ENCODE data around the gene MAP4K3.

MAP4K3 gene

DNA sequence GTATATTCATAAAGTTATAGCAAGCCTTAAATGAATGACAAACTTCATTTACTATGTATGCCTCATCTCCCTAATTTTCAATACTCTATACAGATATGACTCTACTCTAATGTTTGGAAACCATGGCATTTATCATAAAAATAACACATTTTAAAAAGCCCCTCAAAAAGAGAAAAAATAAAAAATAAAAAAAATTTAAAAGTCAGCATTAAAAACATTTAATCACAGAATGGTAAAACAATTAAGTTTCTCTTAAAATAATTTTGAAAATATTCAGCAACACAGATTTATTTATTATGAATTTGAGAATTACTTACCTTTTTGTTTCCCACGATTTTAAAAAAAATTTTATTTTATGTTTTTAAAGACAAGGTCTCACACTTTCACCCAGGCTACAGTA lies 128.3 kb downstream of the MAP4K3 start:
- no peak for TF ChIP-seq POLR2AphosphoS5 (IDR thresholded peaks at IDR 0.05; ENCODE audit: borderline replicate concordance, low read depth, low read length)
- no peak for TF ChIP-seq EZH2 (IDR thresholded peaks at IDR 0.05)
- TF ChIP-seq FOXP2 (optimal IDR thresholded peaks at IDR 0.05; ENCODE audit: control extremely low read depth, extremely low read length, insufficient read depth) = no peak
- no peaks in the 10 kb centered on the region for H3K9me3 ChIP-seq (ENCODE audit: low read depth, low read length)
- no peak overlapping the region for H3K4me3 ChIP-seq

DNA sequence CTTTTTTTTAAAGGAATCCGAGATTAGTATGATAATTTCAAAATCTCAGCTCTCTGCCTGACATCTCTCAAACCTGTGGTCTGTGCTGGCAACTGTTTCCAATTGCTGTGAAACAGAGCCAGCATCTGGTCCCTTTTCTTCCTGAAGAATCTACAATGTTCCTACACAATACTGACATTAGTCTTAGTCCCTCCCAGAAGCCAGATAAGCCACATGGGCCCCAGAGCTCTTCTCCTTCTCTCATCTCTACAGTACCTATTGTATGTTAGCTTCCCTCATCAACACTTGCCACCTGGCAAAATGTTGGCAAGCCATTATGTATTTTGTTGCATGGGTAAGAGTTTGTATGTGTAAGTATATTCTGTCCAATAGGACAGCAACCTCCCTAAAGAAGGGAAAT lies 130.5 kb downstream of the MAP4K3 start:
- H3K4me3 ChIP-seq = no peak overlapping the region
- no peak for TF ChIP-seq POLR2AphosphoS5 (IDR thresholded peaks at IDR 0.05; ENCODE audit: borderline replicate concordance, low read depth, low read length)
- TF ChIP-seq FOXP2 (optimal IDR thresholded peaks at IDR 0.05; ENCODE audit: control extremely low read depth, extremely low read length, insufficient read depth) = no peak
- no peak for TF ChIP-seq EZH2 (IDR thresholded peaks at IDR 0.05)
- H3K9me3 ChIP-seq (ENCODE audit: low read depth, low read length) = no peaks in the 10 kb centered on the region
- no peak overlapping the region for H3K9ac ChIP-seq (ENCODE audit: insufficient read length)
- DNase-seq (ENCODE audit: low read depth, low spot score) = no peak
- H3K36me3 ChIP-seq (ENCODE audit: insufficient read depth, low read length) = peaks cover 9% of the 10 kb centered on the region; the same call in 1 of the 2 replicates
- no peak overlapping the region for H3K27ac ChIP-seq

More for the DNA sequence above, 128.3 kb downstream of the MAP4K3 start:
- peaks cover 12% of the 10 kb centered on the region; the same call in 1 of the 2 replicates for H3K36me3 ChIP-seq (ENCODE audit: insufficient read depth, low read length)
- no peak overlapping the region for H3K9ac ChIP-seq (ENCODE audit: insufficient read length)
- no peak for DNase-seq (ENCODE audit: low read depth, low spot score)
- H3K27ac ChIP-seq = no peak overlapping the region

DNA sequence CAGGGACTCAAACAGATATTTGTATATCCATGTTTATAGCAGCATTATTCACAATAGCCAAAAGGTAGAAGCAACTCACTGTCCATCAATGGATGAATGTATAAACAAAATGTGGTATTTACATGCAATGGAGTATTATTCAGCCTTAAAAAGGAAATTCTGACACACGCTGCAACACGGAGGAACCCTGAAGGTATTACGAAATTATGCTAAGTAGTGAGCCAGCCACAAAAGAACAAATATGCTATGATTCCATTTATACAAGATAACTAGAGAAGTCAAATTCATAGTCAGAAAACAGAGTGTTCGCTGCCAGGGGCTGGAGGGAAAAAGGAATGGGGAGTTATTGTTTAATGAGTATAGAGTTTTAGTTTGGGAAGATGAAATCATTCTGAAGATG lies 132.4 kb downstream of the MAP4K3 start:
- no peak for DNase-seq (ENCODE audit: low read depth, low spot score)
- Histone ChIP-seq H3K36me3 (ENCODE audit: insufficient read depth, low read length) (0 out of 2 replicates have a peak, but pooled peaks cover 2% of the 10 kb centered on the region), H3K9me3 (ENCODE audit: low read depth, low read length) (no peaks in the 10 kb centered on the region), H3K4me3 (no peak overlapping the region), H3K27ac (no peak overlapping the region), H3K9ac (ENCODE audit: insufficient read length) (no peak overlapping the region)
- TF ChIP-seq FOXP2 (optimal IDR thresholded peaks at IDR 0.05; ENCODE audit: control extremely low read depth, extremely low read length, insufficient read depth) (no peak), EZH2 (IDR thresholded peaks at IDR 0.05) (no peak), POLR2AphosphoS5 (IDR thresholded peaks at IDR 0.05; ENCODE audit: borderline replicate concordance, low read depth, low read length) (no peak)

DNA sequence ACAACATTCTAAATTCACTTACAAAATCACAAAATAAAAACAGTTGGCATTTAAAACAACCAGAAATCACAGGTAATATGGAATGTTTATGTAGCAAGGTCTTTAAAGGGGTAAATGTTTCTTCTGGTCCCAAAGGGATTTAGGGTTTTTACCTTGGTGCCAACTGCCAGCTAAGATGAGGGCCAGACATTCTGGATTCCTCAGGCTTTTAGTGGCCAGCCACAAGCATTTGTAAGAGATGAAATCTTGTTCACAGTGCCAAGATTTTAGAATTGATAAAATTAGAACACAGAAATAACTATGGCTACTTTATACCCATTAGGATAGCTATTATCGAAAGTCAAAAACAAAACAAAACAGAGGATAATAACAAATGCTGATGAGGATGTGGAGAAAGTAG lies 132.9 kb downstream of the MAP4K3 start:
- Histone ChIP-seq H3K4me3 (no peak overlapping the region), H3K9ac (ENCODE audit: insufficient read length) (no peak overlapping the region), H3K36me3 (ENCODE audit: insufficient read depth, low read length) (0 out of 2 replicates have a peak, but pooled peaks cover 2% of the 10 kb centered on the region), H3K9me3 (ENCODE audit: low read depth, low read length) (no peaks in the 10 kb centered on the region), H3K27ac (no peak overlapping the region)
- TF ChIP-seq POLR2AphosphoS5 (IDR thresholded peaks at IDR 0.05; ENCODE audit: borderline replicate concordance, low read depth, low read length) (no peak), FOXP2 (optimal IDR thresholded peaks at IDR 0.05; ENCODE audit: control extremely low read depth, extremely low read length, insufficient read depth) (no peak), EZH2 (IDR thresholded peaks at IDR 0.05) (no peak)
- no peak for DNase-seq (ENCODE audit: low read depth, low spot score)

DNA sequence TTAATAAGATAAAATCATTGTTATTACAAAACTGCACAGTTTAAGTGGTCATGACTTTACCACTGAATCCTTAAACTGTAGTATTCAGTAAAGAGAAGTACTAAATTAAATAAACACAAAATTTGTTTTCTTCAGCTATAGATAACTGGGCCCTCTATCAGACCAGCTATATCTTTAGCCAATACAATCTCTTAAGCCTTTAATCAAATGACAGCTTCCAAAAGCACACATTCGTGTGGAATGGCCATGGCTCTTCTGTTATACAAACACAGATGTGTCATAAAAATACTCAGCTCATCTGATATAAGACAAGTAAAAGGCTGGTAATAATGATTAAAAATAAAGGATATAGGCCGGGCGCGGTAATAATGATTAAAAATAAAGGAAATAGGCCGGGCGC lies 135.7 kb downstream of the MAP4K3 start:
- no peak for TF ChIP-seq FOXP2 (optimal IDR thresholded peaks at IDR 0.05; ENCODE audit: control extremely low read depth, extremely low read length, insufficient read depth)
- TF ChIP-seq EZH2 (IDR thresholded peaks at IDR 0.05) = no peak
- no peak for TF ChIP-seq POLR2AphosphoS5 (IDR thresholded peaks at IDR 0.05; ENCODE audit: borderline replicate concordance, low read depth, low read length)
- no peak for DNase-seq (ENCODE audit: low read depth, low spot score)
- H3K27ac ChIP-seq = no peak overlapping the region
- 0 out of 2 replicates have a peak, but pooled peaks cover 2% of the 10 kb centered on the region for H3K36me3 ChIP-seq (ENCODE audit: insufficient read depth, low read length)
- H3K4me3 ChIP-seq = no peak overlapping the region
- H3K9ac ChIP-seq (ENCODE audit: insufficient read length) = no peak overlapping the region
- no peaks in the 10 kb centered on the region for H3K9me3 ChIP-seq (ENCODE audit: low read depth, low read length)

- Histone ChIP-seq H3K9ac (ENCODE audit: insufficient read length) (no peak overlapping the region), H3K4me3 (no peak overlapping the region), H3K27ac (no peak overlapping the region), H3K36me3 (ENCODE audit: insufficient read depth, low read length) (0 out of 2 replicates have a peak, but pooled peaks cover 2% of the 10 kb centered on the region), H3K9me3 (ENCODE audit: low read depth, low read length) (no peaks in the 10 kb centered on the region)
- DNase-seq (ENCODE audit: low read depth, low spot score) = no peak
- TF ChIP-seq POLR2AphosphoS5 (IDR thresholded peaks at IDR 0.05; ENCODE audit: borderline replicate concordance, low read depth, low read length) (no peak), EZH2 (IDR thresholded peaks at IDR 0.05) (no peak), FOXP2 (optimal IDR thresholded peaks at IDR 0.05; ENCODE audit: control extremely low read depth, extremely low read length, insufficient read depth) (no peak)
These were observed 136.8 kb downstream of the MAP4K3 start for GRCh38 chr2:39300044-39300978.

DNA sequence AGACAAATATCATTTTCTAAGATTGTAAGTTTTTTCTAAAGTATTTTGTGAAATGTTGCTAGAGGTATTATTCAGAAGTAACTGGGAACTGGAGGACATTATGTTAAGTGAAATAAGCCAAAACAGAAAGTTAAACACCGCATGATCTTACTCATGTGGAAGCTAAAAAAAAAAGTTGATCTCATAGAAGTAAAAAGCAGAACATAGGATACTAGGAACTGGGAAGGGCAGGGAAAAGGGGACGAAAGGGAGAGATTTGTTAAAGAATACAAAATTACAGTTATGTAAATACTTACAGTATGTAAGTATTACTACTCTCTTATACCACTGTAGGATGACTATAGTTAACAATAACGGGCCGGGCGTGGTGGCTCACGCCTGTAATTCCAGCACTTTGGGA lies 146.7 kb downstream of the MAP4K3 start:
- Histone ChIP-seq H3K9me3 (ENCODE audit: low read depth, low read length) (no peaks in the 10 kb centered on the region), H3K27ac (no peak overlapping the region), H3K4me3 (no peak overlapping the region), H3K9ac (ENCODE audit: insufficient read length) (no peak overlapping the region), H3K36me3 (ENCODE audit: insufficient read depth, low read length) (peaks cover 45% of the 10 kb centered on the region)
- no peak for DNase-seq (ENCODE audit: low read depth, low spot score)
- TF ChIP-seq FOXP2 (optimal IDR thresholded peaks at IDR 0.05; ENCODE audit: control extremely low read depth, extremely low read length, insufficient read depth) (no peak), EZH2 (IDR thresholded peaks at IDR 0.05) (no peak), POLR2AphosphoS5 (IDR thresholded peaks at IDR 0.05; ENCODE audit: borderline replicate concordance, low read depth, low read length) (no peak)

- TF ChIP-seq POLR2AphosphoS5 (IDR thresholded peaks at IDR 0.05; ENCODE audit: borderline replicate concordance, low read depth, low read length) = no peak
- TF ChIP-seq FOXP2 (optimal IDR thresholded peaks at IDR 0.05; ENCODE audit: control extremely low read depth, extremely low read length, insufficient read depth) = no peak
- no peak for TF ChIP-seq EZH2 (IDR thresholded peaks at IDR 0.05)
- DNase-seq (ENCODE audit: low read depth, low spot score) = no peak
- H3K9me3 ChIP-seq (ENCODE audit: low read depth, low read length) = no peaks in the 10 kb centered on the region
- peaks cover 49% of the 10 kb centered on the region for H3K36me3 ChIP-seq (ENCODE audit: insufficient read depth, low read length)
- H3K27ac ChIP-seq = no peak overlapping the region
- no peak overlapping the region for H3K9ac ChIP-seq (ENCODE audit: insufficient read length)
- H3K4me3 ChIP-seq = no peak overlapping the region
These were observed 147.5 kb downstream of the MAP4K3 start for GRCh38 chr2:39289609-39290008.

All from SK-N-MC (cell line).